ENCODE results near the gene NTPCR.

NTPCR gene

GRCh38 chr1:232915212-232915611, 35.2 kb upstream of the NTPCR start:
- Histone ChIP-seq H3K4me1 (ENCODE audit: insufficient read depth, low read length) (peaks cover 27% of the 10 kb centered on the region), H3K9me3 (ENCODE audit: insufficient read depth, low read length, severe bottlenecking) (no peaks in the 10 kb centered on the region), H3K9ac (ENCODE audit: low read depth, low read length) (no peak overlapping the region), H3K36me3 (ENCODE audit: insufficient read depth, low read length) (no peaks in the 10 kb centered on the region), H3K27ac (ENCODE audit: low read length) (no peak overlapping the region), H3K79me2 (ENCODE audit: insufficient read depth, low read length) (no peaks in the 10 kb centered on the region), H4K20me1 (ENCODE audit: insufficient read depth, low read length) (no peaks in the 10 kb centered on the region), H3K27me3 (ENCODE audit: insufficient read depth, low read length, poor library complexity) (no peaks in the 10 kb centered on the region), H2AFZ (ENCODE audit: low read depth, low read length) (no peak overlapping the region), H3K4me3 (ENCODE audit: low read depth in 1 of 2, low read length in 2 of 2) (no peak overlapping the region), H3K4me2 (ENCODE audit: insufficient read depth, low read length) (no peak overlapping the region)
- no peak for ATAC-seq (ENCODE audit: insufficient read depth, low read depth)
- DNase-seq: no peak
- TF ChIP-seq, protein P1, sequence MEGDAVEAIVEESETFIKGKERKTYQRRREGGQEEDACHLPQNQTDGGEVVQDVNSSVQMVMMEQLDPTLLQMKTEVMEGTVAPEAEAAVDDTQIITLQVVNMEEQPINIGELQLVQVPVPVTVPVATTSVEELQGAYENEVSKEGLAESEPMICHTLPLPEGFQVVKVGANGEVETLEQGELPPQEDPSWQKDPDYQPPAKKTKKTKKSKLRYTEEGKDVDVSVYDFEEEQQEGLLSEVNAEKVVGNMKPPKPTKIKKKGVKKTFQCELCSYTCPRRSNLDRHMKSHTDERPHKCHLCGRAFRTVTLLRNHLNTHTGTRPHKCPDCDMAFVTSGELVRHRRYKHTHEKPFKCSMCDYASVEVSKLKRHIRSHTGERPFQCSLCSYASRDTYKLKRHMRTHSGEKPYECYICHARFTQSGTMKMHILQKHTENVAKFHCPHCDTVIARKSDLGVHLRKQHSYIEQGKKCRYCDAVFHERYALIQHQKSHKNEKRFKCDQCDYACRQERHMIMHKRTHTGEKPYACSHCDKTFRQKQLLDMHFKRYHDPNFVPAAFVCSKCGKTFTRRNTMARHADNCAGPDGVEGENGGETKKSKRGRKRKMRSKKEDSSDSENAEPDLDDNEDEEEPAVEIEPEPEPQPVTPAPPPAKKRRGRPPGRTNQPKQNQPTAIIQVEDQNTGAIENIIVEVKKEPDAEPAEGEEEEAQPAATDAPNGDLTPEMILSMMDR (IDR thresholded peaks at IDR 0.05; ENCODE audit: borderline replicate concordance, extremely low read depth, low read length, poor library complexity, severe bottlenecking): no peak
- no peak for TF ChIP-seq EZH2 (IDR thresholded peaks at IDR 0.05; ENCODE audit: borderline replicate concordance, low read depth, low read length, severe bottlenecking)

GRCh38 chr1:232917053-232917452, 33.4 kb upstream of the NTPCR start:
- H3K9ac ChIP-seq (ENCODE audit: low read depth, low read length): no peak overlapping the region
- H2AFZ ChIP-seq (ENCODE audit: low read depth, low read length): no peak overlapping the region
- no peaks in the 10 kb centered on the region for H3K36me3 ChIP-seq (ENCODE audit: insufficient read depth, low read length)
- no peaks in the 10 kb centered on the region for H3K79me2 ChIP-seq (ENCODE audit: insufficient read depth, low read length)
- ATAC-seq (ENCODE audit: insufficient read depth, low read depth): no peak
- no peak for DNase-seq
- no peaks in the 10 kb centered on the region for H3K9me3 ChIP-seq (ENCODE audit: insufficient read depth, low read length, severe bottlenecking)
- no peaks in the 10 kb centered on the region for H3K27me3 ChIP-seq (ENCODE audit: insufficient read depth, low read length, poor library complexity)
- H3K4me3 ChIP-seq (ENCODE audit: low read depth in 1 of 2, low read length in 2 of 2): no peak overlapping the region
- H4K20me1 ChIP-seq (ENCODE audit: insufficient read depth, low read length): no peaks in the 10 kb centered on the region
- no peak overlapping the region for H3K27ac ChIP-seq (ENCODE audit: low read length)
- peaks cover 17% of the 10 kb centered on the region for H3K4me1 ChIP-seq (ENCODE audit: insufficient read depth, low read length)
- no peak overlapping the region for H3K4me2 ChIP-seq (ENCODE audit: insufficient read depth, low read length)
- no peak for TF ChIP-seq EZH2 (IDR thresholded peaks at IDR 0.05; ENCODE audit: borderline replicate concordance, low read depth, low read length, severe bottlenecking)
- TF ChIP-seq, protein P1 (IDR thresholded peaks at IDR 0.05; ENCODE audit: borderline replicate concordance, extremely low read depth, low read length, poor library complexity, severe bottlenecking): no peak

DNA sequence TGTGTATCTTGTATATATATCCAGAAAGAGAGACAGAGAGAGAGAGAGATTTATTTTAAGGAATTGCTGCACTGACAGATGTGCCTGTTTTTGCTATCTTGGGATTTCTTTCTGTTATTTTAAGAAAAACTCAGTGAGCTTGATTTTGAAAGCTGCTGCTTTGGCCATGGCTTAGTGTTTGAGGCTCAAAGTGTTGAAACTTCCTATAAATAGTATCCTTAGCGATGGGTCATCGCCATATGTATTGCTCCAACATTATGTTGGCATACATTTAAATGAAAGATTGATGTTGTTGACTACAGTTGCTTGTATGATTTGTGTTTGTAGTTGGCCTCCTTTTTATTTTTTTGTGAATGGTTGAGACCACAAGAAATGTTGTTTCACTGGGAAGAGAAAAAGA, 29.0 kb upstream of the NTPCR start:
- DNase-seq: no peak
- Histone ChIP-seq H3K36me3 (ENCODE audit: insufficient read depth, low read length) (no peaks in the 10 kb centered on the region), H3K4me2 (ENCODE audit: insufficient read depth, low read length) (no peak overlapping the region), H3K27ac (ENCODE audit: low read length) (no peak overlapping the region), H3K9me3 (ENCODE audit: insufficient read depth, low read length, severe bottlenecking) (no peaks in the 10 kb centered on the region), H3K9ac (ENCODE audit: low read depth, low read length) (no peak overlapping the region), H4K20me1 (ENCODE audit: insufficient read depth, low read length) (no peaks in the 10 kb centered on the region), H3K79me2 (ENCODE audit: insufficient read depth, low read length) (no peaks in the 10 kb centered on the region), H3K4me3 (ENCODE audit: low read depth in 1 of 2, low read length in 2 of 2) (no peak overlapping the region), H2AFZ (ENCODE audit: low read depth, low read length) (no peak overlapping the region), H3K4me1 (ENCODE audit: insufficient read depth, low read length) (peaks cover 48% of the 10 kb centered on the region), H3K27me3 (ENCODE audit: insufficient read depth, low read length, poor library complexity) (no peaks in the 10 kb centered on the region)
- no peak for TF ChIP-seq EZH2 (IDR thresholded peaks at IDR 0.05; ENCODE audit: borderline replicate concordance, low read depth, low read length, severe bottlenecking)
- TF ChIP-seq, protein P1 (IDR thresholded peaks at IDR 0.05; ENCODE audit: borderline replicate concordance, extremely low read depth, low read length, poor library complexity, severe bottlenecking): no peak
- ATAC-seq (ENCODE audit: insufficient read depth, low read depth): no peak

GRCh38 chr1:232922485-232922884, 27.9 kb upstream of the NTPCR start:
- H3K79me2 ChIP-seq (ENCODE audit: insufficient read depth, low read length): no peaks in the 10 kb centered on the region
- no peaks in the 10 kb centered on the region for H3K9me3 ChIP-seq (ENCODE audit: insufficient read depth, low read length, severe bottlenecking)
- ATAC-seq (ENCODE audit: insufficient read depth, low read depth) (no peak), DNase-seq (no peak)
- no peak overlapping the region for H3K4me3 ChIP-seq (ENCODE audit: low read depth in 1 of 2, low read length in 2 of 2)
- no peak for TF ChIP-seq EZH2 (IDR thresholded peaks at IDR 0.05; ENCODE audit: borderline replicate concordance, low read depth, low read length, severe bottlenecking)
- TF ChIP-seq, protein P1 (IDR thresholded peaks at IDR 0.05; ENCODE audit: borderline replicate concordance, extremely low read depth, low read length, poor library complexity, severe bottlenecking): no peak
- no peak overlapping the region for H2AFZ ChIP-seq (ENCODE audit: low read depth, low read length)
- H3K4me2 ChIP-seq (ENCODE audit: insufficient read depth, low read length): no peak overlapping the region
- H3K27me3 ChIP-seq (ENCODE audit: insufficient read depth, low read length, poor library complexity): no peaks in the 10 kb centered on the region
- H3K36me3 ChIP-seq (ENCODE audit: insufficient read depth, low read length): no peaks in the 10 kb centered on the region
- H4K20me1 ChIP-seq (ENCODE audit: insufficient read depth, low read length): no peaks in the 10 kb centered on the region
- H3K4me1 ChIP-seq (ENCODE audit: insufficient read depth, low read length): peaks cover 50% of the 10 kb centered on the region
- H3K27ac ChIP-seq (ENCODE audit: low read length): peak overlapping the region; percentile 13; the same call in 1 of the 2 replicates
- no peak overlapping the region for H3K9ac ChIP-seq (ENCODE audit: low read depth, low read length)

All from DND-41 (cell line).